OCI-LY1 (cell line): ENCODE results near the gene LCT.
A peak's percentile ranks its signal among the peaks of the same experiment; 100 is the strongest.

Experiments used
- H2AFZ ChIP-seq: fragments of 200-600 bp; sonication (generic), shearing (Covaris generic); 2 replicates; pipeline ENCODE4 v1.6.0; 2014; ENCODE audit warnings: antibody characterized with exemption, mild to moderate bottlenecking, low read length
- H3F3A ChIP-seq: fragments of 200-600 bp; sonication (generic), shearing (Covaris generic); 2 replicates; pipeline ENCODE4 v1.6.0; 2014; ENCODE audit warnings: mild to moderate bottlenecking, antibody characterized with exemption, low read length, moderate library complexity; ENCODE audit not compliant: insufficient read depth
- H3K27ac ChIP-seq: fragments of 200-600 bp; sonication (generic); 2 replicates; pipeline ENCODE4 v1.5.1; 2014; ENCODE audit warnings: low read length, mixed run types, mild to moderate bottlenecking, low read depth; ENCODE audit not compliant: poor library complexity, severe bottlenecking
- H3K27me3 ChIP-seq: fragments of 200-600 bp; sonication (generic); 2 replicates; pipeline ENCODE4 v1.6.0; 2014; ENCODE audit warnings: antibody characterized with exemption, mild to moderate bottlenecking, low read length, moderate library complexity; ENCODE audit not compliant: insufficient read depth
- H3K36me3 ChIP-seq: fragments of 200-600 bp; sonication (generic); 2 replicates; pipeline ENCODE4 v1.6.1; 2014; ENCODE audit warnings: mild to moderate bottlenecking, antibody characterized with exemption, low read length, moderate library complexity, mixed read lengths; ENCODE audit not compliant: insufficient read depth
- H3K4me1 ChIP-seq: fragments of 200-600 bp; sonication (generic); 2 replicates; pipeline ENCODE4 v1.5.1; 2014; ENCODE audit warnings: mild to moderate bottlenecking, low read length, moderate library complexity; ENCODE audit not compliant: insufficient read depth, severe bottlenecking
- H3K4me2 ChIP-seq: fragments of 200-600 bp; sonication (generic), shearing (Covaris generic); 2 replicates; pipeline ENCODE4 v1.6.1; 2014; ENCODE audit warnings: low read length
- H3K4me3 ChIP-seq: fragments of 200-600 bp; sonication (generic); 2 replicates; pipeline ENCODE4 v1.5.1; 2014; ENCODE audit warnings: low read length, low read depth, mild to moderate bottlenecking, mixed read lengths; ENCODE audit not compliant: poor library complexity, severe bottlenecking
- H3K79me2 ChIP-seq: fragments of 200-600 bp; shearing (Covaris generic); 2 replicates; pipeline ENCODE4 v1.6.1; 2016; ENCODE audit warnings: mixed run types, low read length, mixed read lengths; ENCODE audit not compliant: insufficient read depth
- H3K9ac ChIP-seq: fragments of 200-600 bp; sonication (generic), shearing (Covaris generic); 2 replicates; pipeline ENCODE4 v1.6.1; 2014; ENCODE audit warnings: mild to moderate bottlenecking, low read length, mixed read lengths
- H3K9me2 ChIP-seq: fragments of 200-600 bp; sonication (generic), shearing (Covaris generic); 2 replicates; pipeline ENCODE4 v1.6.1; 2014; ENCODE audit warnings: low read depth, mild to moderate bottlenecking, low read length, mixed read lengths
- H3K9me3 ChIP-seq: fragments of 200-600 bp; shearing (Covaris generic); 2 replicates; pipeline ENCODE4 v1.6.1; 2014; ENCODE audit warnings: low read length, mixed read lengths
- H4K20me1 ChIP-seq: fragments of 200-600 bp; sonication (generic), shearing (Covaris generic); 2 replicates; pipeline ENCODE4 v1.6.0; 2016; ENCODE audit warnings: mild to moderate bottlenecking, low read length; ENCODE audit not compliant: insufficient read depth
- EZH2 ChIP-seq: fragments of 200-600 bp; sonication (generic), shearing (Covaris generic); IDR thresholded peaks from 2 replicates; pipeline ENCODE4 v1.8.0; 2017; ENCODE audit warnings: borderline replicate concordance, mixed run types, mild to moderate bottlenecking, antibody characterized with exemption, low read length, moderate library complexity, mixed read lengths
- TF ChIP-seq, protein P1 (sequence below): fragments of 200-600 bp; sonication (generic), shearing (Covaris generic); IDR thresholded peaks from 2 replicates; pipeline ENCODE4 v1.5.1; 2017; ENCODE audit warnings: mild to moderate bottlenecking, antibody characterized with exemption, low read length, moderate library complexity, mixed read lengths

LCT gene

DNA sequence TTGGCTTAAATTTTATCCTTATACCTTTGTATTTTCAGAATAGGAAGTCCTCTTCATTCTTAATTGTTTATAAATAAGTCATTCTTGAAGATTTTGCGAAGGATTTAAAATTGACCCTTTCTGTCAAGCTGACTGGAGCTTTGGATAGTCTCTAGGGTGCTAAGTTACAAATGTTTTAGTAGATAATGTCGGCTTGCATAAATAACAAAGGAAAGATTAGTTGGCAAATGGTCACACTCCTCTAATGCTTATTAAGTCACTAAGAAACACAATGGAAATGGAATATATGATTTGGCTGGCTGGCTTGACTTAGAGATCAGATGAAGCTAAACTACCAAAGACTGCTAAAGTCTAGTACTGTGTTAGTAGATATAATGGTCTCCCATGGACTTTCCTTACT is 54.8 kb downstream of the LCT start:
- peak overlapping the region; percentile 82 for H3K27ac ChIP-seq
- H3K27me3 ChIP-seq, result no peaks in the 10 kb centered on the region
- H3K9me3 ChIP-seq, result no peaks in the 10 kb centered on the region
- no peak overlapping the region for H3K9ac ChIP-seq
- H3K4me1 ChIP-seq, result peaks cover 24% of the 10 kb centered on the region
- no peaks in the 10 kb centered on the region for H3K9me2 ChIP-seq
- H2AFZ ChIP-seq, result no peak overlapping the region
- no peaks in the 10 kb centered on the region for H3K79me2 ChIP-seq
- no peak overlapping the region; the same call in 1 of the 2 replicates for H3K4me2 ChIP-seq
- H4K20me1 ChIP-seq, result no peaks in the 10 kb centered on the region
- H3K36me3 ChIP-seq, result peaks cover 85% of the 10 kb centered on the region
- TF ChIP-seq, protein P1, sequence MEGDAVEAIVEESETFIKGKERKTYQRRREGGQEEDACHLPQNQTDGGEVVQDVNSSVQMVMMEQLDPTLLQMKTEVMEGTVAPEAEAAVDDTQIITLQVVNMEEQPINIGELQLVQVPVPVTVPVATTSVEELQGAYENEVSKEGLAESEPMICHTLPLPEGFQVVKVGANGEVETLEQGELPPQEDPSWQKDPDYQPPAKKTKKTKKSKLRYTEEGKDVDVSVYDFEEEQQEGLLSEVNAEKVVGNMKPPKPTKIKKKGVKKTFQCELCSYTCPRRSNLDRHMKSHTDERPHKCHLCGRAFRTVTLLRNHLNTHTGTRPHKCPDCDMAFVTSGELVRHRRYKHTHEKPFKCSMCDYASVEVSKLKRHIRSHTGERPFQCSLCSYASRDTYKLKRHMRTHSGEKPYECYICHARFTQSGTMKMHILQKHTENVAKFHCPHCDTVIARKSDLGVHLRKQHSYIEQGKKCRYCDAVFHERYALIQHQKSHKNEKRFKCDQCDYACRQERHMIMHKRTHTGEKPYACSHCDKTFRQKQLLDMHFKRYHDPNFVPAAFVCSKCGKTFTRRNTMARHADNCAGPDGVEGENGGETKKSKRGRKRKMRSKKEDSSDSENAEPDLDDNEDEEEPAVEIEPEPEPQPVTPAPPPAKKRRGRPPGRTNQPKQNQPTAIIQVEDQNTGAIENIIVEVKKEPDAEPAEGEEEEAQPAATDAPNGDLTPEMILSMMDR, result no peak
- no peak overlapping the region for H3K4me3 ChIP-seq
- H3F3A ChIP-seq, result no peaks in the 10 kb centered on the region

DNA sequence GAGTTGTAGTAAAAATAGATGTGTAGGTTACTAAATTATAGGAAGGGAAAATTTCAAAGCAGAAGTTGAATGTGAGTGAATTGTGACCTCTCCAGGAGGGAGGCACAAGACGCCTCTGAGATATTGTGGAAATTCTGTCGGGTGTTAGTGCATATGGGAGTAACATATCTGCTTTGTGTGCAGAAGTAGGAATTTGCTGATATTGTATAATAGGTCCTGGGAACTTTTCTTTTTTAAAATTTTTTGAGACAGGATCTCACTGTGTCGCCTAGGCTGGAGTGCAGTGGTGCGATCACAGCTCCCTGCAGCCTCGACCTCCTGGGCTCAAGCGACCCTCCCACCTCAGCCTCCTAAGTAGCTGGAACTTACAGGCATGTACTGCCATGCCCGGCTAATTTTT is 60.6 kb downstream of the LCT start:
- peaks cover 92% of the 10 kb centered on the region for H3K36me3 ChIP-seq
- no peak overlapping the region for H3K4me2 ChIP-seq
- no peaks in the 10 kb centered on the region for H3K4me1 ChIP-seq
- H3K9me3 ChIP-seq, result no peaks in the 10 kb centered on the region
- no peaks in the 10 kb centered on the region for H3F3A ChIP-seq
- no peaks in the 10 kb centered on the region for H3K79me2 ChIP-seq
- no peak overlapping the region for H3K4me3 ChIP-seq
- no peak overlapping the region for H3K27ac ChIP-seq
- no peak overlapping the region for H2AFZ ChIP-seq
- no peak overlapping the region for H3K9ac ChIP-seq
- no peaks in the 10 kb centered on the region for H3K9me2 ChIP-seq
- TF ChIP-seq, protein P1, result no peak
- no peak for TF ChIP-seq EZH2
- no peaks in the 10 kb centered on the region for H3K27me3 ChIP-seq
- H4K20me1 ChIP-seq, result no peaks in the 10 kb centered on the region

DNA sequence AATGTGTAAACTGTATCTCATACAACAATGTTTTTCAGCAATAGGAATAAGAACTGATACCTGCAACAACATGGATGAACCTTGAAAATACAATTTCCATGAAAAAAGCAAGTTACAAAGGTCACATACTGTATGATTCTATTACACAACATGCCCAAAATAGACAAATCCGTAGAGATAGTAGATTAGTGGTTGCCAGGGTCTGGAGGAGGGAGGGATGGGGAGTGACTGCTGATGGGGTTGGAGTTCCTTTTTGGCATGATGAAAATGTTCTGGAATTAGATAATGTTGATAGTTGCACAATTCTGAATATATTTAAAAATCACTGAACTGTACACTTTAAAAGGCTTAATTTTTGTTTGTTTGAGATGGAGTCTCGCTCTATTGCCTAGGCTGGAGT is 61.6 kb downstream of the LCT start:
- TF ChIP-seq, protein P1, result no peak
- no peak for TF ChIP-seq EZH2
- Histone ChIP-seq H3K4me2 (no peak overlapping the region), H3K27ac (no peak overlapping the region), H3K9me3 (no peaks in the 10 kb centered on the region), H3K36me3 (peaks cover 92% of the 10 kb centered on the region), H3K4me1 (no peaks in the 10 kb centered on the region), H3K9ac (no peak overlapping the region), H3K27me3 (no peaks in the 10 kb centered on the region), H3K79me2 (no peaks in the 10 kb centered on the region), H2AFZ (no peak overlapping the region), H3F3A (no peaks in the 10 kb centered on the region), H3K4me3 (no peak overlapping the region), H3K9me2 (no peaks in the 10 kb centered on the region), H4K20me1 (no peaks in the 10 kb centered on the region)
